ENCODE results near the gene CTDSPL2.

GRCh38 chr15:44566155-44566540 is 138.7 kb downstream of the CTDSPL2 start:
- TF ChIP-seq CTCF (conservative IDR thresholded peaks at IDR 0.05) = no peak
- TF ChIP-seq ZFX (IDR thresholded peaks at IDR 0.05) = no peak

All from C4-2B (cell line).